A549 (cell line): ENCODE results near the gene RPS27A. TPM values are rescaled to one million over a fixed set of nuclear protein-coding genes. Genes with fewer than 3 reads are reported as not detected.
"Not testable (repeated sequence)": the region's sequence is repeated elsewhere in the genome, so short reads cannot be mapped to it uniquely, and the experiment has no call there.

Source experiments
- ATAC-seq, 2 experiments: fragments of 200-7000 bp in 1 of 2; fragments of >200 bp in 1 of 2; cut with Nextera tagmentation in 1 of 2; cut with Tn5 transposase in 1 of 2; 3 replicates each; pipeline versions ENCODE4 v1.8.0 to v1.9.1; 2018 to 2020; ENCODE audit warnings: mild to moderate bottlenecking in 1 of 2, moderate library complexity in 1 of 2
- CTCF ChIA-PET: fragments of 300-600 bp; sonication (Branson Sonifier 250); formaldehyde crosslinking; extraction: SDS; loops from one replicate; lab custom pipeline; 2021; ENCODE audit warnings: antibody characterized with exemption, inconsistent platforms; lab: Yijun Ruan, JAX
- POLR2A ChIA-PET: fragments of 350-600 bp; formaldehyde crosslinking; extraction: SDS; loops from one replicate; lab custom pipeline; 2021; ENCODE audit warnings: antibody characterized with exemption, inconsistent platforms; lab: Yijun Ruan, JAX
- DNase-seq, 2 experiments: peaks; one replicate each; pipeline versions ENCODE4 v3.0.0 to v3.0.0-alpha.2; 2011 to 2016; ENCODE audit warnings: low read depth in 1 of 2, low spot score in 1 of 2
- FAIRE-seq: peaks from 2 replicates; lab custom pipeline; 2011; peaks lifted over from hg19 to GRCh38; lab: Jason Lieb, UNC
- H3K27ac ChIP-seq, 2 experiments: fragments of >200 bp; sonication (Bioruptor Twin); formaldehyde crosslinking; 3 replicates each; pipeline ENCODE4 v1.5.1; 2016 to 2017
- H3K4me1 ChIP-seq: fragments of >200 bp; sonication (Bioruptor Twin); formaldehyde crosslinking; 3 replicates; pipeline ENCODE4 v1.6.1; 2016
- H3K4me2 ChIP-seq: fragments of >200 bp; sonication (Bioruptor Twin); formaldehyde crosslinking; 3 replicates; pipeline ENCODE4 v1.6.1; 2016
- H3K4me3 ChIP-seq: fragments of >200 bp; sonication (Bioruptor Twin); formaldehyde crosslinking; 3 replicates; pipeline ENCODE4 v1.5.1; 2016
- H3K9me3 ChIP-seq: fragments of >200 bp; sonication (Bioruptor Twin); formaldehyde crosslinking; 3 replicates; pipeline ENCODE4 v1.6.1; 2016
- BCL3 ChIP-seq: fragments of >200 bp; sonication (Bioruptor Twin); formaldehyde crosslinking; IDR thresholded peaks from 3 replicates; pipeline ENCODE4 v1.6.1; 2016
- CBX2 ChIP-seq: fragments of 200-600 bp; sonication (generic); IDR thresholded peaks from 2 replicates; pipeline ENCODE4 v1.6.1; 2016; ENCODE audit warnings: low read depth, mild to moderate bottlenecking, borderline replicate concordance
- E2F6 ChIP-seq: IDR thresholded peaks from 2 replicates; pipeline ENCODE4 v1.6.1; 2012; ENCODE audit warnings: low read depth, borderline replicate concordance
- EHF ChIP-seq: fragments of 250-450 bp; sonication (Bioruptor Pico); IDR thresholded peaks from 2 replicates; pipeline ENCODE4 v1.5.0; 2020; ENCODE audit warnings: mild to moderate bottlenecking
- FOSL2 ChIP-seq, 2 experiments: fragments of 450-650 bp in 1 of 2; fragments of >200 bp in 1 of 2; sonication (Bioruptor Twin) in 1 of 2; formaldehyde crosslinking; IDR thresholded peaks; 2 replicates each; pipeline versions ENCODE4 v1.5.0 to v1.6.1; 2016 to 2020; ENCODE audit warnings: mild to moderate bottlenecking in 1 of 2, moderate library complexity in 1 of 2
- HDAC2 ChIP-seq: fragments of 200-600 bp; sonication (generic); IDR thresholded peaks from 2 replicates; pipeline ENCODE4 v1.6.1; 2016
- HEYL ChIP-seq: fragments of 250-450 bp; sonication (Bioruptor Pico); IDR thresholded peaks from 2 replicates; pipeline ENCODE4 v1.8.0; 2021; ENCODE audit warnings: mild to moderate bottlenecking, moderate library complexity
- HMGXB4 ChIP-seq: fragments of 250-450 bp; sonication (Bioruptor Pico); IDR thresholded peaks from 2 replicates; pipeline ENCODE4 v1.5.0; 2021; ENCODE audit warnings: mild to moderate bottlenecking, moderate library complexity, borderline replicate concordance
- JUN ChIP-seq, 2 experiments: fragments of >200 bp; sonication (Bioruptor Twin); formaldehyde crosslinking; IDR thresholded peaks; 2 replicates in 1 of 2; 3 replicates in 1 of 2; pipeline ENCODE4 v1.6.1; 2016 to 2017
- MAX ChIP-seq: IDR thresholded peaks from 2 replicates; pipeline ENCODE4 v1.6.1; 2012
- PHF8 ChIP-seq: fragments of 200-600 bp; sonication (generic); IDR thresholded peaks from 2 replicates; pipeline ENCODE4 v1.6.1; 2016; ENCODE audit warnings: low read depth, mild to moderate bottlenecking, antibody characterized with exemption, moderate library complexity, borderline replicate concordance
- POLR2A ChIP-seq: IDR thresholded peaks from 2 replicates; pipeline ENCODE4 v1.6.1; 2012; ENCODE audit warnings: mild to moderate bottlenecking, low read length
- POLR2AphosphoS2 ChIP-seq: conservative IDR thresholded peaks from 2 replicates; pipeline ENCODE4 v1.6.1; 2012; ENCODE audit warnings: low read length, improper control_type of control experiment, inconsistent platforms
- RAD21 ChIP-seq, 2 experiments: fragments of >200 bp in 1 of 2; sonication (Bioruptor Twin) in 1 of 2; formaldehyde crosslinking in 1 of 2; IDR thresholded peaks in 1 of 2; conservative IDR thresholded peaks in 1 of 2; 2 replicates in 1 of 2; 3 replicates in 1 of 2; pipeline ENCODE4 v1.6.1; 2012 to 2018; ENCODE audit warnings: inconsistent platforms in 1 of 2
- TFCP2L1 ChIP-seq: fragments of 250-450 bp; sonication (Bioruptor Pico); IDR thresholded peaks from 2 replicates; pipeline ENCODE4 v1.5.0; 2021; ENCODE audit warnings: mild to moderate bottlenecking
- TP53 ChIP-seq: fragments of 250-450 bp; sonication (Bioruptor Pico); IDR thresholded peaks from 2 replicates; pipeline ENCODE4 v1.5.0; 2021; ENCODE audit warnings: mild to moderate bottlenecking, moderate library complexity
- USF2 ChIP-seq: fragments of 450-650 bp; IDR thresholded peaks from 2 replicates; pipeline ENCODE4 v1.6.1; 2014; ENCODE audit warnings: antibody characterized with exemption
- WGBS: methylation state at CpG from one replicate; pipeline ENCODE4 v1.1.6; 2017; ENCODE audit errors: missing lambda C conversion rate; 5-methylcytosine and 5-hydroxymethylcytosine counted together
- polyA plus RNA-seq, 4 experiments: library from polyadenylated mRNA; depleted of rRNA in 3 of 4; stranded (reverse); fragments of >200 nt; fragmentation: RNase III in 1 of 4; extraction: RNeasy Plus Mini Kit Qiagen cat#74134 plus additional on column Dnase treatment in 1 of 4; gene quantifications; 2 replicates in 3 of 4; 3 replicates in 1 of 4; pipeline ENCODE4 v1.2.3, GENCODE V29; 2011 to 2017

Gene RPS27A
- polyA plus RNA-seq, 2 of the 4 experiments (the other 2 are of a cell fraction): 2,882 to 3,746 TPM

GRCh38 chr2:55277310-55277709, 44.8 kb downstream of the RPS27A start (continued):
- no peak for TF ChIP-seq HMGXB4 (CRISPR knock-in tag)

- ATAC-seq, H3K9me3 ChIP-seq, FAIRE-seq, POLR2A ChIA-PET, H3K4me2 ChIP-seq, H3K27ac ChIP-seq, CTCF ChIA-PET, DNase-seq, H3K4me1 ChIP-seq, H3K4me3 ChIP-seq: not testable (repeated sequence)
- WGBS: 78% methylated on average over 10 of the region's 10 CpGs
These were observed 46.8 kb downstream of the RPS27A start for GRCh38 chr2:55279214-55279835.

- H3K4me2 ChIP-seq, H3K4me1 ChIP-seq, FAIRE-seq, DNase-seq, ATAC-seq, CTCF ChIA-PET, POLR2A ChIA-PET, H3K9me3 ChIP-seq, H3K4me3 ChIP-seq, H3K27ac ChIP-seq: not testable (repeated sequence)
- 95% methylated on average over 7 of the region's 7 CpGs for WGBS
These were observed 47.5 kb downstream of the RPS27A start for GRCh38 chr2:55279859-55280424.

DNA sequence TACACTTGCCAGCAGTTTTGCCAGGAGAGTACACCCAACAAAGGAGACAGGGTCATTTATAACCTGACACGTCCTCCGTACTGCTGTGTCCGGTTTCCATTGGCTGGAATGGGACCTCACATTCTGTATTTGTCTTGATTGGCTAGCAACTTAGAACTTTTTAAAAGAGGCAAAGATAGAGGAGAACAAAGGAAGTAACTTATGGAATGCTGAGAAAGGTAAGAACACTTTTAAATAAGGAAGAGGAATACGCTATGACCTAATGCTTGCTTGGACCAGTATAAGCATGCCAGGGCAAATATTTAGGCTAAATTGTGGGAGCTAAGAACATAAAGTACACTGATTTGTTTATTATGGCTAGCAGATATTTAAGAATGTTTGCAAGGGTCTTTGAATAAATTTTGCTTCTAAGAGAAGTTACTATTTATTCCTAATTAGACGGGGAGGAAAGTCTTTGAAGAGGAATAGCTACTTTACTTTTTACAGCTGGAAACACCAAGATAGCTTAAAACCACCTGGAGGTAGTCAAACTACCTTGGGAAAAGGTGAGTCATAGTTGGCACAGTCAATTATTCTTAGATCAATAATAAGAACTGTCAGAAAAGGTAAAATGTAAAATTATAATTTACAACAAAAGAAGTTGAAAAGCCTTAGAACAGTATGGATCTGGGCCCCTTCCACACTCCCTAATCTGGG, 48.5 kb downstream of the RPS27A start:
- ATAC-seq; DNase-seq; H3K4me3 ChIP-seq; H3K9me3 ChIP-seq; FAIRE-seq; H3K4me2 ChIP-seq; H3K4me1 ChIP-seq; TF ChIP-seq FOSL2 (IDR thresholded peaks at IDR 0.05): not testable (repeated sequence)
- ChIA-PET CTCF (interaction anchor here (1.0 to 1.3 kb wide), 2 partner anchors 8 to 18 kb away, joined by 3 read pairs; no protein-coding TSS in a partner anchor), POLR2A (interaction anchor here (1.4 kb wide), 1 partner anchor 138 kb away, joined by 3 read pairs; the partner anchor contains the start of gene CCDC88A)
- WGBS: 90% methylated on average over 5 of the region's 5 CpGs
- TF ChIP-seq FOSL2 (CRISPR knock-in tag; IDR thresholded peaks at IDR 0.05): peak; percentile 69; the same call in 1 of the 2 replicates
- H3K27ac ChIP-seq: peak overlapping the region in 1 of 2 experiments; percentile 90; a peak in 2 of 6 replicates

DNA sequence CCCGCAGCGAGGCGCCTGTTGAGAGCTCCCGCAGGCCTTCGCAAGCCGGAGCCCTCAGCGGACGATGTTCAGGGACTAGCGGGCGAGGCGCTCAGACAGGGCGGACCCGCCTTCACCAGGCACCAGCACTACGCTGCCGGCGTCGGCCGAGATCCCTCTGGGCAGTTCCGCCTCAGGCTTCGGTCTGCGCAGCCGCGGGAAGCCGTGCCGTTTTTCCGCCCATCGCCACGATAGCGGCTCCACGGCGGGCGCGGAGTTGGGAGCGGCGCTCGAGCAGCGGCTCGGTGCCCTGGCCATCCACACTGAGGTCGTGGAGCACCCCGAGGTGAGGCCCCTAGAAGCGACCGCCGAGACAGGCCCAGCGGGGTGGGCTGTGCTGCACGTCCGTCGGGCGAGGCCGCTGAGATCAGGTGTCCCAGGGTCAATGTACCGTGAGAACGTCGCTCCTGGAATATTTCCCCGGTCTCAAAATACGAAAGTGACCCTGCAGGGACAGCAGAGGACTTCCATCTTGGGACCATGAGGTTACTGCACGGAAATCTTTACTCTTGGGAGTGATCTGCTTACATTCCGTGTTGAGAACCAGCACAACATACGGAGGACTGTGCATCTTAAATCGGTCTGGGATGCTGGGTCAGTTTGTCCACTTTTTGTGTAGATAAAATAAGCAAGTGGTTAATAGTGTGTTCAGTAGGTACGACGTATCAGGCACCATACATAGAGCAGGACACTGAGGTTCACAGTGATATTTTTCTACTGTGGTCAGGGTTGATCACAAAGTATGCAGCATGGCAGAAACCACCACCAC, 49.8 kb downstream of the RPS27A start:
- ChIA-PET POLR2A (interaction anchor here (0.6 to 1.4 kb wide), 5 partner anchors 10 to 237 kb away, joined by 3 to 6 read pairs (median 3); partner anchors contain the start of genes CCDC88A and CFAP36), CTCF (no interaction called here)
- DNase-seq (peak; percentile 61 to 89), FAIRE-seq (no peak)
- peak overlapping the region; percentile 51 for H3K4me3 ChIP-seq
- peak overlapping the region; percentile 92 for H3K4me2 ChIP-seq
- peaks cover 8% of the 10 kb centered on the region; the same call in 2 of the 3 replicates for H3K4me1 ChIP-seq
- TF ChIP-seq POLR2A (peak; percentile 95), POLR2AphosphoS2 (0 out of 2 replicates have a peak, but pooled peaks have one; percentile 44), EHF (CRISPR knock-in tag) (0 out of 2 replicates have a peak, but pooled peaks have one; percentile 22), HDAC2 (no peak), CBX2 (no peak), JUN (IDR thresholded peaks at IDR 0.05) (peak; percentile 75 to 97; a peak in 4 of 5 replicates), PHF8 (peak; percentile 89), RAD21 (conservative IDR thresholded peaks at IDR 0.05 in 1 of 2, IDR thresholded peaks at IDR 0.05 in 1 of 2) (no peak; a peak in 2 of 5 replicates), BCL3 (peak; percentile 79), TFCP2L1 (CRISPR knock-in tag) (peak; percentile 88), MAX (peak; percentile 91), HEYL (no peak), E2F6 (peak; percentile 85), USF2 (0 out of 2 replicates have a peak, but pooled peaks have one; percentile 6), TP53 (CRISPR knock-in tag) (peak; percentile 53; the same call in 1 of the 2 replicates)
- TF ChIP-seq, all 56 proteins: peak for 11
- H3K27ac ChIP-seq: peak overlapping the region; percentile 87 to 90
- H3K9me3 ChIP-seq: no peaks in the 10 kb centered on the region
- WGBS: 5% methylated on average over 47 of the region's 60 CpGs
- ATAC-seq: peak; percentile 98
